ENCODE data around the gene DCTN5. TPM values are rescaled to one million over a fixed set of nuclear protein-coding genes. Genes with fewer than 3 reads are reported as not detected.

Gene DCTN5
- total RNA-seq, 1 experiment from 2014 or later, result 46.1 TPM

- no peak for DNase-seq (ENCODE audit: low read depth)
These were observed 22.7 kb downstream of the DCTN5 start for GRCh38 chr16:23663918-23664317.

DNA sequence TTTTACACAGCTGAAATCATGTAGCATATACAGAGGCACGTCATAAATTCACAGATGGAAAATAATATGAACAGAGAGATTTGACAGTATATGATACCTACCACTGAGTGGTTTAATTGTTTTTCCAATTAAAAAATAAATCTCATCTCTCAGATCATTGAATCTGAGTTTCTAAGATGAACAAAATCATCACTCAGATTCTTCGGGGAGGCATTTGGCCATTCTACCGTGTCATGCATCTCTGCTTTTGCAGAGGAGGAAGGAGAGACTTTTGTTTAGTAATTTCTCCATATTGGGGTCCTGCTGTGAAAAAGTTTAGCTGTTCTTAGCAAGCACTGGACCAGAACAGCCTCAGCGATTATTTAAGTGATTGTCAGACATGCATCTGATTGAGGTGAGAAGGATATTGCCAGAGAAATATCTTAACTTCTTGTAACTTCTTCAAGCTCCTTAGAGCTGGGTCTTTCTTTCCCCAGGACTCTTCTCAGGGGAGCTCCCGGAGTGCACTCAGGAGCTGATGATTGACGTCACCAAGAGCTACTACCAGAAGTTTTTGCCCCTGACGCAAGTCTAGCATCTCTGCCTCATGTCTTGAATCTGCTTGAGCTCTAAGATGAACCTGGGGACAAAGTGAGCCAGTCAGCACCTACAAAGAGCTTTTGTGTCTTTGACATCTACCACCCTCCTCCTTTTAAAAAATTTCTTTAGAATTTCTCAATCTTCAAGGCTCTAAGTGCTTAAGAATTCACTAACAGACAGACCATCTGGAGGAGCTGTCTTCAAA, 25.5 kb downstream of the DCTN5 start:
- DNase-seq (ENCODE audit: low read depth), result no peak

- DNase-seq (ENCODE audit: low read depth), result no peak
These were observed 26.0 kb downstream of the DCTN5 start for GRCh38 chr16:23667355-23667659.

DNA sequence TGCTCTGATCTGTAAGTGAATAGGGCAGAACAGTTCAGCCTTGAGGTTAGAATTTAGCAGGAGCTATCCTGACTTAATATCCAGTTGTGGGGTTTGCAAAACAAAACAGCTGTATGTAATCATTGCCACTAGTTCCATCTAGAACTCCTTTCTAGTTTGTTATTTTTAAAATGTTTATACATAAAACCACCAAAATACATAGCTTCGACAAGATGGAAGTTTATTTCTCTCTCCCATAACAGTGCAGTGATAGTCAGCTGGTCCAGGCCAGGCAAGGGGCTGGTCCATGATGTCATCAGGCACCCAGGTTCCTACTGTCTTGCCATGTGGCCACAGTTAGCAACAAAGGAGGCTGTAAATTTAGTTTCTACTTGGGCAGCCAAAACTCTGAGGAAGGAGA, 27.0 kb downstream of the DCTN5 start:
- DNase-seq (ENCODE audit: low read depth), result no peak

DNA sequence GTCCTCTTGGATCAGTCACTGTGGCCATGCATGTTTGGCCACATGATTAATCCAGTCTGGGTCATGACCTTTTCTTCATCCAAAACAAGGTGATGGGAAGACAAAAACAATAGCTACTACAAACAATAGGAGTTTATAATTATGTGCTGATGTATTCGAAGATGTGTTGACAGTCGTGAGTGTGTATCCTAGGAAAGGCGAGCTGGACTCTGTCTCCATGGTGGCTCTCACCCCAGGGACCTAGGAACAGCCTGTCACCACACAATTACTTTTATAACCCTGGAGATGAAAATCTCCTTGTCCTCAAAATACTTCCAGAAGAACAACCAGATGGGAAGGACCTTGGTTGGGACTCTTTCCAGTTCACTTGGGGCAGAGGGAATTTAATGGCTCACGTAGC, 27.6 kb downstream of the DCTN5 start:
- DNase-seq (ENCODE audit: low read depth), result no peak

- peak; percentile 62 for DNase-seq (ENCODE audit: low read depth)
These were observed 29.0 kb downstream of the DCTN5 start for GRCh38 chr16:23670137-23670776.

DNA sequence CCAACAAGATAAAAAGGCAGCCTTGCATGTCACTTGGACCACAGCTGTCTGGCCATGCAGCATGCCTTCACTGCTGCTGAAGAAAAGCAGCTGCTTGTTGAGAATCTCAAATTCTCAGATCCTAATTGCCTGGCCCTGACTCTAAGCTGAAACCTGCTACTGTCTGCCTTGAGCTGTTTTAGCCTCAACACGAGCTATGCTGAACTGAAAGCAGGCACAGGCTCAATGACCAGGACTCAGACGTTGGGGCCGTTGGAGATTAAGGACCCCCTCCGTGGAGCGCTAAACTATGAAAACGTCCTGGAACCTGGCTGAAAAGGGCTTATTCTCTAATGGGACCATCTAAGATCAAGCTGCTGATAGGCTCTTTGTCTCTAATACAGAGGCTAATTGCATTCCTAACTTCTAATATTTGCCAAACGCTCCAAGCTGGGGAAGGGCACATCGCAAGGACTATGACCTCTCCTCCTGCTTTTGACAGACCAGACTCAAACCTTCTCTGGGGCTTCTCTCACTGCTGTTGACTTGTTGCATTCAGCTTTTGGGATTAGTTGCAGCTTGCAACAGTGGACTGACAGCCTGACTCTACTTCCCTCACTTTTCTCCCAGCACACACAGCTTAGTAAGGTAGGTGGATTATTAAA, 32.8 kb downstream of the DCTN5 start:
- DNase-seq (ENCODE audit: low read depth), result no peak

- DNase-seq (ENCODE audit: low read depth), result no peak
These were observed 35.7 kb downstream of the DCTN5 start for GRCh38 chr16:23676924-23677480.

DNA sequence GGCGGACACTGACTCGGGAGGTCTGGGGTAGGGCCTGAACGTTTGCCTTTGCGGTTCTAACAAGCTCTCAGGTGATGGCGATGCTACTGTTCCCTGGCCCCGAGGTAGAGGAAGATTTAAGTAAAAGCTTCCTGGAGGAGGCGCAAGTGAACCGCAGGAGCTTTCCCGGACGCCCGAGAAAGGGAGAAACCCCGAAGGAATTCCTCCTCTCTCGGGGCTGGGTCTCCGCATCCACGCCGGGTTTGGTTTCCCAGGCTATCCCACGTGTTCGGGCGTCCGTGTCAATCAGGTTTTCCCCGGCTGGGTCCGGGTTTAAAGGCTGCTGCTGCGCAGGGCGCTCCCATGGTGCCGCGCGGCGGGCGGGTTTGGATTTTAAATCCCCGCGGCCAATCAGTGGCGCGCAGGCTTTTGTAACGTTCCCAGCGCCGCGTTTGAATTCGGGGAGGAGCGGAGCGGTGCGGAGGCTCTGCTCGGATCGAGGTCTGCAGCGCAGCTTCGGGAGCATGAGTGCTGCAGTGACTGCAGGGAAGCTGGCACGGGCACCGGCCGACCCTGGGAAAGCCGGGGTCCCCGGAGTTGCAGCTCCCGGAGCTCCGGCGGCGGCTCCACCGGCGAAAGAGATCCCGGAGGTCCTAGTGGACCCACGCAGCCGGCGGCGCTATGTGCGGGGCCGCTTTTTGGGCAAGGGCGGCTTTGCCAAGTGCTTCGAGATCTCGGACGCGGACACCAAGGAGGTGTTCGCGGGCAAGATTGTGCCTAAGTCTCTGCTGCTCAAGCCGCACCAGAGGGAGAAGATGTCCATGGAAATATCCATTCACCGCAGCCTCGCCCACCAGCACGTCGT, 37.4 kb downstream of the DCTN5 start, which contains the start of gene PLK1:
Gene PLK1, plus strand, starts transcription at position 460 of the 844 bp plus-strand sequence. Its CDS starts 44 bp downstream, at position 504.
- DNase-seq (ENCODE audit: low read depth), result peak; percentile 88

GRCh38 chr16:23679274-23679985, 38.2 kb downstream of the DCTN5 start:
- DNase-seq (ENCODE audit: low read depth), result peak; percentile 58

DNA sequence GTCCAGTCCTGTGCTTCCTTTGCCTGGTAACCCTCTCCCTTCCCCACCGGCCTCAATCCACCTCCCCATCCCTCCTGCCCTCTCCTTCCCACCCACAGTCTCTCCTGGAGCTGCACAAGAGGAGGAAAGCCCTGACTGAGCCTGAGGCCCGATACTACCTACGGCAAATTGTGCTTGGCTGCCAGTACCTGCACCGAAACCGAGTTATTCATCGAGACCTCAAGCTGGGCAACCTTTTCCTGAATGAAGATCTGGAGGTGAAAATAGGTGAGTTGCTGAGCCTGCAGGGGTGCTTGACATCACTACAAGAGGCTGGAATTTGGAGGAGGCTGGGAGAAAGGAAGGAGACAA, 38.7 kb downstream of the DCTN5 start:
- no peak for DNase-seq (ENCODE audit: low read depth)

DNA sequence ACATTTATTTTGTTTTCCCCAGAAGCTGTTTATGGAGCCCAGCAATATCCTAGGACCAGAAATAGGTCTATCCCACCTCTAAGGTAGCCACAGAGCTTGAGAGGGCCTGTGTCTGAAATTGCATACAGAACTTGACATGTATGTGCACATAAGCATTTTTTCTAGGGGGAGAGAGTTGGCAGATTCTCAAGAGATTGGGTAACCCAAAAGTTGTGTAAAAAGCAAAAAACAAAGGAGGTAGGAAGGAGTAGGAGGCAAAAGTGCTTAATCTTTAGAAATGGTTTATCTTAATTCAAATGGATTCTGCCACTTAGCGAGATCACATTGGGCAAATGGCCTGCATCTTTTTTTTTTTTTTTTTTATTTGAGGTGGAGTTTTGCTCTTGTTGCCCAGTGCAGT, 40.9 kb downstream of the DCTN5 start:
- no peak for DNase-seq (ENCODE audit: low read depth)

DNA sequence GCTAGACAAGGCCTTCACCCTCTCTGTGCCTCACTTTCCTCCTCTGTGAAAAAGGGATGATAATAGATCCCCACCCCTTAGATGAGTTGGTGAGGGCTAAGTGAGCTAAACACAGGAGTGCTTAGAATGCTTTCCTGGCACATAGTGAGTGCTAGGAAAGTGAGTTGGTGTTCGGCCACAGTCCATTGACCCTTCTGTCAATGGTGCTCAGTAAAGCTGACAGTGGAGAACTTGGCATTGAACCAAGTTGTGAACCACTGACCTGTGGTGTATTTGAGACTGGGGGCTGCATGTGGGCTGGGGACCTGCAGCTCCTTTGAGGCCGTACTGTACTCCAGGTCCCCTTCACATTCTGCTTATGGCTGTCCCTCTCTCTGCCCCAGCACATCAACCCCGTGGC, 42.2 kb downstream of the DCTN5 start:
- no peak for DNase-seq (ENCODE audit: low read depth)

DNA sequence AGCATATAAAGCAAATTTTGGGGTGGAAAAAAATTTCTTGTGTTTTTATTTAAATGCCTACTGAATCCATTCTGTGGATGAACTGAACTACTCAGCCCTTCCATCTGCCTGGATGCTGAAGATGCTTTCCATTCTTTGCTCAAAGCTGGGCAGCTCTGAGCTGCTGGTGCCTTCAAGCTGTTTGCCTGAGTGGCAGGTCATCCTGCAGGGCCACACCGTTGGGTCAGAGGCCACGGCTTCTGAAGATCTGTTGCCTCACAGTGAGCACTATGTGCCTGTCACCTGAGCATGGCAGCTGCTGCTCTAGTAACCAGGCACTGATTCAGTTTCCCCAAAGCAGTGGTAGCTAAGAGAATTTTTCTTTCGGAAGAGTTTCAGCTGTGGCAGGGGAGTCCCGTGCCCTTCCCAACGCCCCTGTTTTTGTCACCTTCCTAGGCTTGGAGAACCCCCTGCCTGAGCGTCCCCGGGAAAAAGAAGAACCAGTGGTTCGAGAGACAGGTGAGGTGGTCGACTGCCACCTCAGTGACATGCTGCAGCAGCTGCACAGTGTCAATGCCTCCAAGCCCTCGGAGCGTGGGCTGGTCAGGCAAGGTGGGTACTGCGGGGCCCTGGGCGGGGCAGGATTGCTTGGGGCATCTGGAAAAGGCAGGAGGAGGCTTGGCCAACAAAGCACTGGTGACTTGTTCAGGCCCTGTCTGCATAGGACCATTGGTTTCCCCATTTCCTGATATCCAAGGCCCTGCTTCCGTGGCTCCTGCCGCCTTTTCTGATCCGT, 46.0 kb downstream of the DCTN5 start:
- no peak for DNase-seq (ENCODE audit: low read depth)

- DNase-seq (ENCODE audit: low read depth), result no peak
These were observed 48.3 kb downstream of the DCTN5 start for GRCh38 chr16:23689442-23690187.

GRCh38 chr16:23690771-23691482, 49.7 kb downstream of the DCTN5 start:
- no peak for DNase-seq (ENCODE audit: low read depth)

DNA sequence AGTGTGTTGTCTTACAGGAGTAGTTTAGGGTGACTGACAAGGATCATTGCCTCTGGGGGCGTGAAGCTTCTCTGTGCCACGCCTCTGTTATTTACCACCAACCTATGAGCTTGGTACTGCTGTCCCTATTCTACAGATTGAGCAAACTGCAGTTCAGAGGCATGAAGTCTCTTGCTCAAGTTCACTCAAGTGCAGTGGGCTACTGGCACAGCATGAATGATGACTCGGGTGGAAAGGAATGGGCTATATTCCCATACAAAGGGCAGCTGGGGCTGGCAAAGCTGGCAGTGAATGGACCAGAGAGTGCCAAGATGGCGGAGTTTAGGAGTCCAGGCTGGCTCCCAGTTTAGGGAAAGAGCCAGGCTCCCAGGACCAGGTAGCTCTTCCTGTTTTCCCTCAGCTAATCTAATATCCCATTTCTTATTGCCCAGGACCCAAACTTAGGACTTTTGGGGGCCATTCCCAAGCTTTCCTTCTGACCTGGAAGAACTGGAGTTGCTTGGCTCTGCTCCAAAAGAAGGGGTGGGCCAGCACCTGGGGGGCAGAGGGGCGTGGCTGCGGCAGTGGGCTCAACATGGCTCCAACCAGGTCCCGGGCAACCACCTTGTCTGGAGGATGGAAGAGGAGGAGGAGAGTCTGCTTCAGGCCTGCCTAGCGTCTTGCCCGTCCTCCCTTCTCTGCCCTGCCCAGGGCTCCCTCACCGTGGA, 50.4 kb downstream of the DCTN5 start:
- no peak for DNase-seq (ENCODE audit: low read depth)

DNA sequence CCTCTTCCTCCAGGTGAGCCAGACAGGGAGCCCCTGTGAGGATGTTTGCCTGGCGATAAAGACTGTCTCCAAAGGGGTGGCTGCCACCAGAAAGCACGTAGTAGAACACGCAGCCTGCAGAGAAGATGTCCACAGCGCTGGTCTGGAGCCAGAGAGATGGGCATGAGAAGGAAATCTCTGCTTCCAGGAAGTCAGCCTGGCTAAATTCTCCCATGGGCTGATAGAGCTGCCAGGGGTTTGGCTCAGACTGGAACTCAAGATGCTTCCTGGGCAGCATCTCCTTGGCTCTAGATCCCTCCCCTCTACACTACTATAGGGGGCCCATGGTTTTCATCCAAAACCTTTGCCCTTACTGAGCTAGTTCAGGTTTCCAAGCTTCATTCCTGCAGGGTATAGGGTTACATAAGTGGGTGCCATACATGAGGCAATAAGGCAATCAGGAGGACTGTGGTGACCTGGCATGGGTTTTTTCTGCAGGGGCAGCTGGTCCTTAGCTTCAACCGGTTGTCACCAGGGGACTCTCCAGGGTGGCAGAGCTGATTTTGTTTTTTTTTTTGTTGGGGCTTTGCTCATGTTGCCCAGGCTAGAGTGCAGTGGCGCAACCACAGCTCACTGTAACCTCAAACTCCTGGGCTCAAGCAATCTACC, 51.0 kb downstream of the DCTN5 start:
- no peak for DNase-seq (ENCODE audit: low read depth)
